Fibroblast of skin of right biceps (primary cell): ENCODE data around the gene CASK.

Source experiments
- DNase-seq: peaks from one replicate; pipeline ENCODE4 v3.0.0-alpha.2; 2013

CASK gene, protein sequence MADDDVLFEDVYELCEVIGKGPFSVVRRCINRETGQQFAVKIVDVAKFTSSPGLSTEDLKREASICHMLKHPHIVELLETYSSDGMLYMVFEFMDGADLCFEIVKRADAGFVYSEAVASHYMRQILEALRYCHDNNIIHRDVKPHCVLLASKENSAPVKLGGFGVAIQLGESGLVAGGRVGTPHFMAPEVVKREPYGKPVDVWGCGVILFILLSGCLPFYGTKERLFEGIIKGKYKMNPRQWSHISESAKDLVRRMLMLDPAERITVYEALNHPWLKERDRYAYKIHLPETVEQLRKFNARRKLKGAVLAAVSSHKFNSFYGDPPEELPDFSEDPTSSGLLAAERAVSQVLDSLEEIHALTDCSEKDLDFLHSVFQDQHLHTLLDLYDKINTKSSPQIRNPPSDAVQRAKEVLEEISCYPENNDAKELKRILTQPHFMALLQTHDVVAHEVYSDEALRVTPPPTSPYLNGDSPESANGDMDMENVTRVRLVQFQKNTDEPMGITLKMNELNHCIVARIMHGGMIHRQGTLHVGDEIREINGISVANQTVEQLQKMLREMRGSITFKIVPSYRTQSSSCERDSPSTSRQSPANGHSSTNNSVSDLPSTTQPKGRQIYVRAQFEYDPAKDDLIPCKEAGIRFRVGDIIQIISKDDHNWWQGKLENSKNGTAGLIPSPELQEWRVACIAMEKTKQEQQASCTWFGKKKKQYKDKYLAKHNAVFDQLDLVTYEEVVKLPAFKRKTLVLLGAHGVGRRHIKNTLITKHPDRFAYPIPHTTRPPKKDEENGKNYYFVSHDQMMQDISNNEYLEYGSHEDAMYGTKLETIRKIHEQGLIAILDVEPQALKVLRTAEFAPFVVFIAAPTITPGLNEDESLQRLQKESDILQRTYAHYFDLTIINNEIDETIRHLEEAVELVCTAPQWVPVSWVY

DNA sequence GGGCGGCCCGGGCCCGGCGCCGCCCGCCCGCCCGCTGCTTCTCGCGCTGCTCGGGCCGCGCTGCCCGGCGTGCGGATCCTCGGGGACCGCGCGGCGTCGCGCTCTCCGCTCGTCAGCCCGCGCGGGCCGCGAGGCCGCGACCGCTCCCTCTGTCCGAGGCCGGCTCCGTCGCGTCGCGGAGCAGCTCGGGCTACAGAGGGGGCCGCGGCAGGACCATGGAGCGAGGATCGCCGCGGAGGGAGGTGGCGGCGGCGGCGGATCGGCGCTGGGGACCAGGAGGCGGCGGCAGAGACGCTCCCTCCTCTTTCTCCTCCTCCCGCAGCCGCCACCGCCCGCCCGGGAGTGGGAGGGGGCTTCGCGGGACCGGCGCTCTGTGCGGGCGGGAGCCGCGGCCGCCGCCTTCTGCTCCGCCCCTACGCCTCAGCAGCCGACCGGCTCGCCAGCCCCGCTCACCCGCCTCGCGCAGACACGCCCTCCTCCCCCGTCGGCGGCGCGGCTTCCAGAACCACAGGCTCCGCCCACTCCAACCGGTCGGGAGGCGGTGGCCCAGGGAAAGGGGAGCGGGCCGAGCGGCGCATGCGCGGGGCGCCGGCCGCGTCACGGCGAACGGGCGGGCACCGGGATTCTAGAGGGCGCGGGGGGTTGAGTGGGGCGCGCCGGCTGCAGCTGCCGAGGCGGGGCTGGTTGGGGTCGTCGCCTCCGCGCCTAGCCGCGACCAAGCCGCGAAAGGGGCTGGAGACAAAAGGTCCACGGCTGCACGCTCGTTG lies at the start of gene CASK:
CASK (minus strand) TSS at position 344 of the 767 bp plus-strand sequence. CDS start 566 bp downstream, outside the sequence.
- peak; percentile 91 for DNase-seq

DNA sequence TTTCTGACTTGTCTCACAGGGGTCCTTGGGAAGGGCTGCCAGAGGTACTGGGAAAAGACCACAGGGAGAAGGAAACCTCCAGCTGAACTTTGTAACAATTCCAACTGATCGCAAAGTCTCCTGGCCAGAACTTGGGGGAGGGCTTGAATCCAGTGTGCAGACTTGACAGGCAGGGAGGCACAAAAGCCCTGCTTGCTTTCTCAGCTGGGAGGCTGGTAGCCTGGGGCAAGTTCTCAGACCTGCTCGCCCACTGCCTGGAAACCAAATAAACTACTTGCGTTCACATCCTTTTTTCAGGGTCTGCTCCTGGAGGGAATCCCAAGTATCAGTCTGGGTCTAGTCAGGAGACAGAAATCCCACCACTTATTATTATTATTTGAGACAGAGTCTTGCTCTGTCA lies 48.0 kb upstream of the CASK start:
- DNase-seq: no peak

DNA sequence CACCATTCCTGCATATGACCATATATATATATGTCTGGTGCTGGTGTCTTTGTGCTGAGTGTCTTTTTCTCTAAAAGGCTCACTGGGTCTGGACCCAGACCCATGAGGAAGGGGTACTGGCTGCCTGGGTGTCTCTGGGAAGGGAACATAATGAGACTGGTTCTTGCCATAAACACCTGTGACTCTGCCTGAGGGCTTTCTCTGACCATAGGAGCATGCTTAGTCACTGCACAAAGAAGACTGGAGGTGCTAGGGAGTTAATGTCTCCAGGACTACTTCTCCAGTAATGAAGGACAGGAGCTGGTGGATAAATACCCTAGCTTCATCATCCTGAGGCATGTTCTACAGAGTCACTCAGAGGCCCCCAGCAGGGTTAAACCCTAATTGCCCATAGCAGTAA lies 47.1 kb upstream of the CASK start:
- no peak for DNase-seq

DNA sequence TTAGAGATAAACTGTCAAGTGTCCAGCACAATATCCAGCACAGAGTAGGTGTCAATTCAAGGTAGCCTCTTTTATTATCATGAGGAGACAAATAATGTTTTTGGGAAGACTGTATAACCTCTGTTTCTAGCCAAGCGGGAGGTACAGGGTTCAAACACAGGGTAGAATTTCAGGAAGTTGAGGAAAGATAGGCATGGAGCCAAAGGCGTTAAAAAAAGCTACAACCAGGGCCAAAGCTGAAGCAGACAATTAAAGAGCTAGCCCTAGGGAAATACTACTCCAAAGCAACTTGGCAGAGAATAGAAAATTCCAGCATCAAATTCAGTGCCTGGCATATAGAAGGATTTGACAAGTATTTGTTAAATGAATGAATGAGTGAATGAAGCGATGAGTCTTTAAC lies 40.0 kb upstream of the CASK start:
- no peak for DNase-seq

DNA sequence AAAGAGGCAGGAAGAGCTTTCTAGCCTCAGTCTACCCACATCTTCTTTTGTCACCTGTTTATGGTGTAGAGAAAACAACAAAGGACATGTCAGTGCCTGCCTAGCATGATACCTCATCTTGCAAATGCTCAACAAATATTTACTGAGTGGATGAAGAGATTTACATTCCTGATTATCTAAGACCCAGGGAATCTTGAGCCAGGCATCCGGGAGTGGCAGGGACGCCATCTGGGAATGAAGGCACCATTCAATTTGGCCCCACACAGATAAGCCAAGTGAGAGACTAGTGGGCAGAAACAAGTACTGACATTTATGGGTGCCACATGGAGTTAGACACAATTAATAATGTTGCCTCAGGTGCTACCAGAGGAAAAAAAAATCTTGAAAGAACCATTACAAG lies 36.8 kb upstream of the CASK start:
- DNase-seq: no peak

DNA sequence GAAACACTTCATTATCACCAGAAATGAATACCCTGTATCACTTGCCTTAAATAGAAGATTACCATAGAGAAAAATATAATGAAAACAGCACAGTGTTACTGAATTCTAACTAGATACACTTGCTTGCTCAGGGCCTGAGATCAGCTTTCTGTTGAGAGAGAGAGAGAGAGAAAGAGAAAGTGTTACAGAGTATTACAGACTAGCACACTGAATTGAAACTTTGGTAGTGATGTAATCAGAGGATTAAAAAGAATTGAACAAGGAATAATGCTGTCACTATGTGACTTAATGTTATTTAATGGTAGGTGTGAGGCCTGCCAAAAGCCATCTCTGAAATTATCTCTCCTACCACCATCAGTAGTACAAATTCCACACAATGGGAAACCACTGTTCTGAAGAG lies 35.5 kb upstream of the CASK start:
- no peak for DNase-seq

DNA sequence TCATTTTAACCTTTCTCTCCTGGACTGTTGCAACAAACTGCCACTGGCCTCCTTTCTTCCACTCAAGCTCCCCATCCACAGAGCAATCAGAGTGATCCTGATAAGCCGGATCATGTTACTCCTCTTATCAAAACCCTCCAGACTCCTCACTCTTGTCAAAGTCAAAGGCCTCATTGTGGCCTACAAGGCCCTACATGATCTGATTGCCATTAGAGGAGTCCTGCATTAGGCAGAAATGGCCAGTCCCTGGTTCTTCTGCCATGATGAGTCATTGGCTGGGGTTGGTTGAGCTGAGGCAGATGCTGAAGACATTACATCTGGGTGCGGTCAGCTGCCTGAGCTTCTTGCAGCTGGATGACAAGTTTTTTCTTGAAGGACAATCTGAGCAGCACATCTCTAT lies 32.7 kb upstream of the CASK start:
- no peak for DNase-seq

DNA sequence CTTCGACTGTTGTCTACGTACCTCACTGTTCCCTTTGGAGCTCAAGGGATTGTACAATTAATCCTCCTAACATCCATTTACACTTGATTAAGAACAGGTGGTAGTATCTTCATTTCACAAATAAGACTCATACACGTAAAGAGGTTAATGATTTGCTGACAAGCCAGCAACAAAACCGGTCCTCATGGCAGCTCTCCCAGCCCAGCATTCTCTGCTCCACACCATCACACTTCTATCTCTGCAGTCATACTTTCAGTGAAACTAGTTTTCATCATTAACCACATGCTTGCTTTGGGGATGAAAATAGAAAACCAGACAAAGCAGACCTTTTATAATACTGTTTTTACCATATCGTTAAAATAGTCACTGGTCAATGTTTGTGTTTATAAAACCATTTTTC lies 28.7 kb upstream of the CASK start:
- no peak for DNase-seq

DNA sequence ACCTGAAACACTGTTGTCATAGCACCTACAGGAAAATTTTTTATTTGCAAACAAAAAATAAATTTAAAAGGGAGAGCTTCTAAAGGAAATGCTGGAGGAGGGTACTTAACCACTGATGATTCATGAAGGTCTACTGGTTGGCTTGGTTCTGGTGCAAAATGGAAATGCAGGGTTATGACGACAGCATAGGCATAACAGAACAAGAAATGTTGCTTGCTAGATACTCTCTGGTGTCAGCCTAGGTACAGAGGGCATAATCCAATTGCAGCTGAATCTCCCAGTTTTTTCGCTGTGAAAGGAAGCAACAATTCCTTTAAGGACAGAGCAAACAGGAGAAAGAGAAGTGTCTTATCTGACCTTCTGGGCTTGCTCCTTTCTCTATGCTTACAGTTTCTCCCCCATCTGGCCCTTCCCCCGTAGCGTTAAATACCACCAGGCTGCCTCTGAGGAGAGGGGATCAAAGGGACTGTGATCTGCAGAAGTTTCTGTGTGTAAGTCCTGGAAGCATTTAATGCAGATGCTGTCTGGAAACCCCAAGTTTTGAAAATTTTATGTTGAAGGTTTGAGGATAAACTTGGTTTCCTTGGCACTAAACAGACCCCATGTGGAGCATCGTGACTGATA lies 23.7 kb upstream of the CASK start:
- peak; percentile 3 for DNase-seq

DNA sequence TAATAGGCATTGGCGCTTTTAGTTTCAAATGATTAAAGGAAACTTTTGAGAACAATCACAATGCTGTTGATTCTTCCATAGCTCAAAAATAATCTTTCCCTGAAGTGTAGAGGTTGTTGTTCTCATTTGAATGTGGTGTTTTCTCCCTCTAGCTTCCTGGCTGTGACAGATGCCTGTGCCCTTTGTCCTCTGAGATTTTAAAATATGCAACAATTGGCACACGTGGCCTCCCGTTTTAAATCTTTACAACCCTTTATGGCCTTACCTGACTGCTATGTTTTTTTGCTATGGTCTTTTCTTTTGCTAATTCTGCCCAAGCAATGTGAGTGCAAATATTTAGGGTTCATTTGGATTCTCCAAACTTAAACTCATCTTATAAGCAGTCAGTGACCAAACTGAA lies 22.9 kb upstream of the CASK start:
- no peak for DNase-seq

DNA sequence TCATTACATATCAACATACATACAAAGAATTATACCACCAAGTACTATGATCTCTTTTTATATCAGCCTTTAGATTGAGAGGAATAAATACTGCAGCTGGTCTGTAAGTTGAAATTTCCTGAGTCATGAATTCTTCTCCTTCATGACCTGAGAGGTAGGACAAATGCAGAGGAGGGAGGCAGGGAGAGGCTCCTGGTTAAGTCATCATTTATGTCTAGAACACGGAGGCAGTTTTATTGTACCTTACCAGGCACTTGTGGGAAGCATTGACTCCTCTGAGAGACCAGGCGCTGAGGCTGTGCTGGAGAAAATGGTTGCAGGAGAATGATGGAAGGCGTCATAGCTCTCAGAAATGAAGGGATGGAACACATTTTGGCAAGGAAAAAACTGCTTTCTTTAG lies 12.5 kb upstream of the CASK start:
- DNase-seq: no peak

DNA sequence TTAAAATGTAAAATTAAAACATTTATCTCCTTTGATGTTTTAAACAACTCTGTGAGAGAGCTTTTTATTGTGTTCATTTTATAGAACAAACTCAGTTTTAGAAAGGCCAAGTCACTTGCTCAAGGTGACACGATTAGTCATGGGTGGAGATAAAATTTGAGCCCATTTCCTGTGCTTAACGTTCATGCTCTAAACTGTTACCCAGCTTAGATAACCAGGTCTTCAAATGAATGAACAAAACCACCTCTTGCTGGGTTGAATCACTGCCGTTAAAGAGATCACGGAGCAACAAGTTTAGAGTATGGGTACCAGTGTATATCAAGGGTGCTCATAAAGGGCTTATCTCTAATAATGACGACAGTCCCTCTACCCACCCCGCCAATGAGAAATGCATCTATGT lies 10.2 kb upstream of the CASK start:
- DNase-seq: no peak

DNA sequence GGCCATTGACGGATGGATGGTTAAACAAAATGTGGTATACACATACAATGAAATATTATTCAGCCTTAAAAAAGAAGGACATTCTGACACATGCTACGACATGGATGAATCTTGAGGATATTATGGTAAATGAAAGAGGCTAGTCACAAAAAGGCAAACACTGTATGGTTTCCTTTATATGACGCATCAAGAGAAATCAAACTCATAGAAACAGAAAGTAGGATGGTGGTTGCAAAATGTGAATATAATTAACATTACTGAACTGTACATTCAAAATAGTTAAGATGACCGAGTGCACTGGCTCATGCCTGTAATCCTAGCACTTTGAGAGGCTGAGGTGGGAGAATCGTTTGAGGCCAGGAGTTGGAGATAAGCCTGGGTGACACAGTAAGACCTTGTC lies 9.5 kb upstream of the CASK start:
- no peak for DNase-seq

DNA sequence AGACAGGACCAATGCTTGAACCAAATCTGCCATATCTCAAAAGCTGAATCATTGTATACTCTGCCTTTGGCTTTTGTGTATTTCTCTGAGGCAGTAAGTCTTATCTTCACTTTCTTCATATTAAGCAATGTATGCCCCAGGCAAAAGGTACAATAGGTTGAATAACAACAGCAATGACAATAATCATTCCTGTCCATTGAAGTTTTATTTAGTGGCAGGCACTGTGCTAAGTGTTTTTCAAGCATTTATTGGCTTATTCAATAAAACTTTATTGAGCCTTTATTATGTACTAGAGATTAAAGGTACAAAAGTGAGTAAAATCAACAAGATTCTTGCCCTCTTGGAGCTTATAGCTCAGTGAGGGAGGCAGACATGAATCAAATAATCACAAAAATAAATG lies 8.2 kb upstream of the CASK start:
- DNase-seq: no peak

DNA sequence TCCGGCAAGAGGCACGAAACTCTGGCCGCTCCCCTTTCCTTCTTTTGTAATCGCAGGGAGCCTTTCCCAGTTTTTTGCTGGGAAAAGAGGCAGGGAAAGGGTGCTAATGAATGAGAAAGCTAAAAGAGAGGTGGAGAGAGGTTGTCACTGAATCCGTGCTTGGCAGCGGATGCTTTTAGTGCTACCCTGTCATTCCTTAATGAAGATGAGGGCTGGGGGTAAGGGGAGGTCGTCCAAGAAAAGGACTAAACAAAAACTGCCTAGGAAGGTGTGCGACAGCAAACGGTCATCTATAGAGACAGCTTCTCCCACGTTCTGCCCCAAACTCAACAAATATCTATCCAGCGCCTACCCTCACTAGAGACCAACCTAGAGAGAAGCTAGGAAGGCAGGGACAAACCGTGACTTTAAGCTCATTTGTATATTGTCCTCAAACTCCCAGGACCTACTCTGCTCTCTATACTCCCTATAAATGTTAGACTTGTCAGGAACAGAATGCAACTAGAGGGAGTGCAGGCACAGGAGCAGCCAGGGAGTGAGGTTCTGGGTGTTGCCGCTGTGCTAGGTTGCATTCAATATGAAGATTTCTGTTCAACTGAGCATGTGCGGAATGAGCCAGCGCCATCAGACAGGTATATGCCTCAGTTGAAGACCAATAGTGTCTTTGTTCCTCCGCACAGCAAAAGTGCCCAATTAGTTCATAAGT lies 777 bp upstream of the CASK start:
- peak; percentile 35 for DNase-seq

DNA sequence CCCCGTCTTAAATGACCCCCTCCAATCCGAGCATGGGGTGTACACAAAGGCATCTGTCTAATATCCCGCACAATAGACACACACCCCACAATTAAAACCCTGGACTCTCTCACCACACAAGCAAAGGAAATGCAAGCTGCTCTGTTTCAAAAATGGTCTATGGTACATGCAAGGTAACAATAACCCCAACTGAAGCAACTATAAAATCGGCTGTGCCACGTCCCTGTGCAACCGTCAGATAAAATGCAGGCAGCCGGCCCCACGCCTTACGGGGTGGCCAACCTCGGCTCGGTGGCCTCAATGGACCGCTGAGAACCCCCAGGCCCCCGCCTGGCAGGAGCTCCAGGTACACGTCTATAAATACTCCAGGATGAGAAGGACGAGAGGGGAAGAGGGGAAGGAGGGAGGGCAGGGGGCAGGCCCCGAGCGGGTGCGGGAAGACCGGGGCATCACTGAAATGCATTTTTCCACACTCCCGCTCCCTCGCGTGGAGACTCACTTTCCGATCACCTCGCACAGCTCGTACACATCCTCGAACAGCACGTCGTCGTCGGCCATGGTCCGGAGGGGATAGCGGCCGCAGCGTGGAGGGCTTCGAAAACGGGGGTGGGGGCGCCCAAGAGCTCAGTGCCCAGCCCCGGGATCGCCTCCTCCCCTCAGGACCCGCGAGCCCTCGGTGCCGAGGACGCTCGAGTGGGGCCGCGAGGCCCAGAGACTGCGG lies 763 bp downstream of the CASK start:
- peak; percentile 16 for DNase-seq

DNA sequence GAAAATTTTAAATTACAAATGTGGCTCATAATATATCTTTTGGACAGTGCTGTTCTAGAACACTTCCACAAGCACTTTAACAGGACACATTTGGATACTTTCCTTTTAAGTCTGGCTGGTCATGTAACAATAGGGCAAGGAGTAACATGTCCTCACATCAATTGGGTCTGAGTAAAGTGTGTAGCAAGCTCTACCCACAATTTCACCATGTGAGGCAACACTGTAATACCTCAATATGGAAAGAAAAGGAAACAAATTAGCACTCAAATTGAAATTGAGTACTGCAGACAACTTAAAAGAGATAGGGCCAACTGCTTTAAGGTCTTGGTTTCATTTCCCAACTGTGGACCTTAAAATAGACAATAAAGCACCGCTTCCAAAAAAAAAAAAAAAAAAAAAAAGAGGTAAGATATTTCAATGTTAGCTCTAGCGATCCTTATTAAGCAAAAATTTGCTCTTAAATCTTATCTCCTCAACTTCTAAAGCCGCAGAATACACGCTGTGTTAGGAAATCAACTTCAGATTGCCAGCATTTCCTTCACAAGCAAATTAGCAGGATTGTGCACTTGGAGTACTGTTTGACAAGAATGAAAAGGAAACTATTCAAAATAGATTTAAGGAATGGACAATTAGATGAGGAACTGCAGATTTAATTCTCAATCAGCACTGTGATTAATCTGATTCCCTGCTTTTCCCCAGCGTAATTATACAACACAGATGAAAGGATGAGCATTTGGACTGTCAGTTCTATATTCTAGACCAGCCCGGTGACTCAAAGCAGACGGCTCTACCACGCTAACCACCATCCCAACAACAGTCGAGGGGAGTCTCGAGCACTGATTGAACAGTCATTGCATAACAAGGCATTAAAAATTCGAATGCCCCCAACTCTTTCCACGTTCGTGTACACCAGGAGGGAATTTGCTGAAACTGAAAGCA lies 1.6 kb downstream of the CASK start:
- DNase-seq: peak; percentile 27

DNA sequence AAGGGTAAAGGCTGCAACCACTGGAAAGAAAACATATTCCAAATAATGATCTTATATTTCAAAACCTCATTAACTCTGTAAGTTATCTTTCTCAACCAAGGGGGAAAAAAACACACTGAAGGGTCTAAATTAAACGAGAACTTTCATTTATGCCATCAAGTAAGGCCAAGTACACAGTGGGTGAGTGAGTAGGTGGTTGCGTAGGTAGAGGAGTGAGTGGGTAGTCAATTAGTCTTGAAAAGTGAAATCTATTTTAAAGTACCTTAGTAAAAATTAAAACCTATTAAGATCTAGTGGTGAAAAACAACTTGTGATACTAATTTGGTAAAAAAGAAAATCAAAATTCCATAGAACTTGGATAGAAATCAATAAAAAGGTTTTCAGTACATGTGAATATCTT lies 3.5 kb downstream of the CASK start:
- no peak for DNase-seq

DNA sequence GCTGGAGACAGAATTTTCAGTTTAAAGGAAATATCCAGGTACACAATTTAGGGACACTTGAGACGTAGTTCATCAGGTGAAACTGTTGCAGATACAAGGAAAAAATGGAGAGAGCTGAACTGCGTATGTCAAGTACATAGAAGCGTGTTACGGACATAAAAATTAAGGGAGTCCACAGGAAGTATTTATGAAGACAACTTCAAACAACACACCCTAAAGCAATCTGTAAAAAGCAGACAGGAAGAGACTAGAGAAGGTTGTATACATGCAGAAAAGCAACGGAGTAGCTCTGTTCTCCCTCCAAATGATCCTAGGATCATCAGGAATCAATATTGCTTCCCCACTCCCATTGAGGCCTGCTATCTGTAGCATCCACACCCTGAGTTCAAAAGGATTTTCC lies 5.8 kb downstream of the CASK start:
- no peak for DNase-seq

DNA sequence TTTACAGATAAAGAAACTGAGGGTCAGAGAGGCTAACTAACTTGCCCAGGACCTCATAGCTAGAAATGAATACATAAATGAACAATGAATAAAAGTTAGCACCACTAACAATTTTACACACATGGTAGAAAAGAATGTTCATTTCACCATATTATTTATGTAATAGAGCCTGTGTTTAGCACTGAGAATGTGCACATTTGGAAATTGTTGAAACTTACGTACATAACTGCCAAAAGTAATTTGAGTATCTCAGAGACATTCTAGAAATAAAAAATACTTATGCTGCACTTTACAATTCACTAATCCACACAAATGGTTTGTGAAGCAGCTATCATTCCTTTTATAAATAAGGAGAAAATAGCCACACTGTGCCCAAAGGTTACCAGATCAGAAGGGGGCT lies 9.9 kb downstream of the CASK start:
- DNase-seq: peak; percentile 1
